Measurements from ENCODE around the gene DPYSL3.

The DPYSL3 gene

DNA sequence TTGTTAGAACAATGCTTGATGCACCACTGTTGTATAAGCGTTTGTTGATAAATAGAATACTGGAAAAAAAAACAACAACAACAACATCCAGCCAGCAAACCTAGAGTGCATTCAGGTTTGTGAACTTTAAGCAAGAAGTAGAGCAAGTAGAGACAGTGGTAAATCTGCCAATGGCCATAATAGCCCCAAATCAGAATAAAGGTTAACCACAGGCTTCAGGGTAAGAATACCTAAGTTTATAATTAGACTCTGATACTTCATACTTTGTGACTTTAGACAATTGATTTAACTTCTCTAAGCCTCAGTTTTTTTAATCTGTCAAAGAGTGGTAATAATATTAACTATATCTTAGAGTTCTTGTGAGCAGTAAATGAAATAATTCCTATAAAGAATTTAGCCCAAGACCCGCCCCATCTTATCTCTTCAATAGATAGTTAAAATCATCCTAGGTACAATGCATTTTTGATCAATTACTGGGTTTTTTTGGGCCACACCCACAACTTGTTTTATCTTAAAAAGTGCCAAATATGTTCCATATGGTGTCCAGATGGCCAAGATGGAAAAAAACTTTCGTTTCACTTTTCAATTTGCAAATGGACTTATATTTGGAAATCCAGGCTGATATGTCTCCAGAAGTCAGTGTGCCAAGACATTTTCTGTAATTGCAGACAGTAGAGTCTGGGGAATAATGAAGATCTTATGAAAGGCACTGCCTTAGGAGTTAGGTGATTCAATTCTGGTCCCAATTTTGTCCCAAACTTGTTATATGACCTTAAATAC lies 24.5 kb upstream of the DPYSL3 start:
- TF ChIP-seq CTCF (IDR thresholded peaks at IDR 0.05; ENCODE audit: low read depth, low read length, missing control alignments), result no peak
- H3K4me3 ChIP-seq (ENCODE audit: low read depth, low read length), result no peak overlapping the region
- in situ Hi-C loops (cut with HindIII; ENCODE audit: low sequenced_read_pairs), result no loop called here
- DNase-seq (ENCODE audit: low read depth), result peak; percentile 46

DNA sequence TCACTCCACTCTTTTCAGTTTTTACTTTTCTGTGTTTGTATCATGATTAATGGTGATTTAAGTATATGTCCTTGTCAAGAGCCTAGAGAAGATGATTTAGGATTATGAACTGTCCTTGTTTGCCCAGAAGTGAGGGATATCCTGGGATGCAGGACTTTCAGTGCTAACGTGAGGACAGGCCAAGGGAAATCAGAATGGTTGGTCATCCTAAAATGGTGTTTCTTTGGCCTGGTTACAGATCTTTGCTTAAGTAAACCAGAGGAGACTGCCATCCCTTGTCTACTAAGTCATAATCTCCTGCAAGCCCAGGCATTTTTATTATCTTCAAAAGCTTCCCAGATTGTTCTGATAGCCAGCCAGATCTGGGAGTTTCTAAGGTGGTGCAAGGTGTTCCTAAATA lies 22.3 kb upstream of the DPYSL3 start:
- in situ Hi-C loops (cut with HindIII; ENCODE audit: low sequenced_read_pairs), result no loop called here
- no peak overlapping the region for H3K4me3 ChIP-seq (ENCODE audit: low read depth, low read length)

GRCh38 chr5:147530530-147531389 lies 20.9 kb upstream of the DPYSL3 start:
- in situ Hi-C loops (cut with HindIII; ENCODE audit: low sequenced_read_pairs), result no loop called here
- no peak for TF ChIP-seq CTCF (IDR thresholded peaks at IDR 0.05; ENCODE audit: low read depth, low read length, missing control alignments)
- peak; percentile 53 for DNase-seq (ENCODE audit: low read depth)
- no peak overlapping the region for H3K4me3 ChIP-seq (ENCODE audit: low read depth, low read length)

More for the DNA sequence above, 22.3 kb upstream of the DPYSL3 start:
- no peak for TF ChIP-seq CTCF (IDR thresholded peaks at IDR 0.05; ENCODE audit: low read depth, low read length, missing control alignments)
- no peak for DNase-seq (ENCODE audit: low read depth)

DNA sequence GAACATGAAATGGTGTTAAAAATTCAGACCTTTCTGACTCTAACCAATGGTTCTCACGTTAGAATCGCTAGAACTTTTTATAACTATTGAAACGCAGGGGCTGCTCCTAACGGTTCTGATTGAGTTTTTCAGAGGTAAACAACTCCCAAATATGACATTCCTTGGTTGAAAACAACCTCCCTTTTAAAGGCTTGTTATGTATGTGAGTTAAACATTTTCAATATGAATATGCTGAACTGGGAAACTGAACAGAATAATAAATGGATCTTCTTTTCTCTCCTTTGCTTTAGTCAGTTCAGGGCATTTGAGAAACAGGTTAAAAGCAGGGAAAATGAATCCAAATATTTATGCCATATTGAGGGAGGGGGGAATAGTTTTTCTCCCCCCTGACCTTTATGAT lies 13.2 kb upstream of the DPYSL3 start:
- TF ChIP-seq CTCF (IDR thresholded peaks at IDR 0.05; ENCODE audit: low read depth, low read length, missing control alignments), result no peak
- in situ Hi-C loops (cut with HindIII; ENCODE audit: low sequenced_read_pairs), result no loop called here
- H3K4me3 ChIP-seq (ENCODE audit: low read depth, low read length), result no peak overlapping the region
- DNase-seq (ENCODE audit: low read depth), result no peak

- DNase-seq (ENCODE audit: low read depth), result no peak
- no peak for TF ChIP-seq CTCF (IDR thresholded peaks at IDR 0.05; ENCODE audit: low read depth, low read length, missing control alignments)
- no peak overlapping the region for H3K4me3 ChIP-seq (ENCODE audit: low read depth, low read length)
- in situ Hi-C loops (cut with HindIII; ENCODE audit: low sequenced_read_pairs), result no loop called here
Observed at GRCh38 chr5:147522435-147522834, 12.6 kb upstream of the DPYSL3 start.

DNA sequence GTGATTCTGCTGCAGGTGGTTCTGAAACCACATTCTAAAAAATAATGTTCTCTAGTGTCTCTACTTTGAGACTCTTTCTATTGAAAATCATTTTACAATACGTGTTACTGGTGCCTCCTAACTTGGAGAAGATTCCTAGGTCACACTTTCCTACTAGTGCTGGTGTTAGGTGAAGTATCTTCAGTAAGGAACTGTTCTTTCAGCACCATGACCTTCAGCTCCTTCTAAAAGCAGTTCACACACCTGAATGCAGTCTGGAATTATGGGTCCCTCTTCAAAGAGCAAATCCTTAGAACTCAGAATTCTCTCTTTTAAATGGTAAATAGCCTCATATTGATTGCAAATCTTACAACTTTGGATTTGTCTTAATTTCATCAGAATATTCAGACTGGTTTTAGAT lies 10.6 kb upstream of the DPYSL3 start:
- DNase-seq (ENCODE audit: low read depth), result no peak
- H3K4me3 ChIP-seq (ENCODE audit: low read depth, low read length), result no peak overlapping the region
- in situ Hi-C loops (cut with HindIII; ENCODE audit: low sequenced_read_pairs), result no loop called here
- no peak for TF ChIP-seq CTCF (IDR thresholded peaks at IDR 0.05; ENCODE audit: low read depth, low read length, missing control alignments)
